Tibial nerve (tissue), 4 donors: ENCODE results near the gene GMPR2. TPM values are rescaled to one million over a fixed set of nuclear protein-coding genes. Genes with fewer than 3 reads are reported as not detected.
"Not testable (repeated sequence)": the region's sequence is repeated elsewhere in the genome, so short reads cannot be mapped to it uniquely, and the experiment has no call there.

ENCODE experiments used
- DNase-seq, 2 donors: peaks; one replicate each; pipeline ENCODE4 v3.0.0-alpha.2; 2019; ENCODE audit warnings: low spot score in 2 of 2
- H3K27ac ChIP-seq, 4 donors: fragments of 200-600 bp; sonication (generic) in 3 of 4; one replicate each; pipeline ENCODE4 v1.5.1; 2017 to 2019; ENCODE audit warnings: mild to moderate bottlenecking in 1 of 4
- H3K27me3 ChIP-seq, 2 donors: fragments of 200-600 bp; sonication (generic) in 1 of 2; one replicate each; pipeline versions ENCODE4 v1.5.1 to v1.6.0; 2017 to 2019
- H3K36me3 ChIP-seq, 3 donors: fragments of 200-600 bp; sonication (generic); one replicate each; pipeline ENCODE4 v1.5.1; 2018 to 2019
- H3K4me1 ChIP-seq, 4 donors: fragments of 200-600 bp; sonication (generic) in 3 of 4; one replicate each; pipeline ENCODE4 v1.5.1; 2017 to 2019
- H3K4me3 ChIP-seq, 4 donors: fragments of 200-600 bp; sonication (generic) in 3 of 4; one replicate each; pipeline ENCODE4 v1.5.1; 2017 to 2019; ENCODE audit warnings: mild to moderate bottlenecking in 1 of 4, moderate library complexity in 1 of 4
- H3K9me3 ChIP-seq, 4 donors: fragments of 200-600 bp; sonication (generic) in 3 of 4; one replicate each; pipeline ENCODE4 v1.5.1; 2017 to 2019
- EP300 ChIP-seq, 2 donors: sonication (generic); formaldehyde crosslinking; IDR thresholded peaks; one replicate each; pipeline ENCODE4 v1.6.1; 2017; ENCODE audit warnings: antibody characterized with exemption in 2 of 2, mild to moderate bottlenecking in 1 of 2
- POLR2A ChIP-seq, 2 donors: fragments of 450-650 bp; IDR thresholded peaks; one replicate each; pipeline ENCODE4 v1.6.1; 2017; ENCODE audit warnings: antibody characterized with exemption in 2 of 2, mild to moderate bottlenecking in 2 of 2, moderate library complexity in 2 of 2
- WGBS, 2 donors: methylation state at CpG; one replicate each; pipeline ENCODE4 v1.1.5; 2018; 5-methylcytosine and 5-hydroxymethylcytosine counted together
- total RNA-seq, 4 donors: library from RNA; depleted of rRNA; stranded (reverse); fragments of >200 nt; gene quantifications; one replicate each; pipeline ENCODE4 v1.1.0, GENCODE V29; 2016
- TF ChIP-seq, protein P1 (sequence below), 5 experiments: fragments of 200-600 bp in 3 of 5; fragments of 450-650 bp in 2 of 5; sonication (generic) in 3 of 5; IDR thresholded peaks; one replicate each; pipeline ENCODE4 v1.5.1; 2016 to 2019; ENCODE audit warnings: antibody characterized with exemption in 5 of 5, mild to moderate bottlenecking in 3 of 5, moderate library complexity in 2 of 5

Gene GMPR2
- total RNA-seq, 4 donors from 2014 or later: 46.5 to 63.4 (median 57.2) TPM

DNA sequence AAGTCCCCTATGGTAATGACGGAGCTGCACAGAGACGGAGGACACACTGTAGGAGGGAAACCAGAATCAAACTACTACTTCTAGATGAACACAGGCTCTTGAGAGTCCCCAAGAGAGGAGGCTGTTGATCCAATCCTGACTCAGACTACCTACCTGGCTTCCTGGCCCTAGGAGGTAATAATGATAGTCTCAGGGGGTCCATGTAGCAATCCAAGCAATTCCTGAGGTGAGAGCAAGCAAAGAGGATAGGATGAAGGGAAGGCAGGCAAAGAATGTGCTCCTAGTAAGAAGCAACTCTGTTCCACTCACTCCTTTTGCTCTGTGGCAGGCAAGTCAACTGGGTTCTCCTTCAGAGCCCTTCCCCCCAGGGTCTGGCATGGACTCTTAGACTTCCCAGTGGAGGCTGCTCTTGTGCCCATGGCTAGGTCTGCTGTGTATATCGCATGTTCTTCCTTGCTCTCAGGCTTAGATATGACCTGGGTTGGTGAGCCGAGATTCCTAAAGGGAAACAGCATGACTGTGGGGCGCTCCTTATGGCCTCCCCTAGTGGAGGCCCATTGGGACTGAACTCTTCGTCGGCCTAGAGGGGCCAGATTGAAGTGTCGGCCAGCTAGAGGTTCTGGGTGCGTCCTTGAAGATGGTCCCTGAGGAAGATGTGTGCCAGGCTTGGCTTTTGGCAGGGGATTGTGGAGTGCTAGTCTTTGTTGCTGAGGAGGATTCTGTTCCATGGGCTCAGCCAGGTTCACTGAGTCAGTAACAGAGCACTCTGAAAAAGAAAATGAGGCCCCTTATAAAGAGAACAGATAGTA, 7.6 kb downstream of the GMPR2 start:
- Histone ChIP-seq H3K36me3 (peaks cover 6 to 59% (median 9%) of the 10 kb centered on the region in 3 donors), H3K4me1 (peaks cover 0 to 55% (median 30%) of the 10 kb centered on the region in 4 donors), H3K9me3 (no peaks in the 10 kb centered on the region), H3K27ac (peak overlapping the region in 3 of 4 donors; percentile 27 to 100 (median 36)), H3K27me3 (no peaks in the 10 kb centered on the region), H3K4me3 (no peak overlapping the region)
- TF ChIP-seq EP300 (IDR thresholded peaks at IDR 0.05) (no peak), POLR2A (IDR thresholded peaks at IDR 0.05) (no peak)
- TF ChIP-seq, protein P1, sequence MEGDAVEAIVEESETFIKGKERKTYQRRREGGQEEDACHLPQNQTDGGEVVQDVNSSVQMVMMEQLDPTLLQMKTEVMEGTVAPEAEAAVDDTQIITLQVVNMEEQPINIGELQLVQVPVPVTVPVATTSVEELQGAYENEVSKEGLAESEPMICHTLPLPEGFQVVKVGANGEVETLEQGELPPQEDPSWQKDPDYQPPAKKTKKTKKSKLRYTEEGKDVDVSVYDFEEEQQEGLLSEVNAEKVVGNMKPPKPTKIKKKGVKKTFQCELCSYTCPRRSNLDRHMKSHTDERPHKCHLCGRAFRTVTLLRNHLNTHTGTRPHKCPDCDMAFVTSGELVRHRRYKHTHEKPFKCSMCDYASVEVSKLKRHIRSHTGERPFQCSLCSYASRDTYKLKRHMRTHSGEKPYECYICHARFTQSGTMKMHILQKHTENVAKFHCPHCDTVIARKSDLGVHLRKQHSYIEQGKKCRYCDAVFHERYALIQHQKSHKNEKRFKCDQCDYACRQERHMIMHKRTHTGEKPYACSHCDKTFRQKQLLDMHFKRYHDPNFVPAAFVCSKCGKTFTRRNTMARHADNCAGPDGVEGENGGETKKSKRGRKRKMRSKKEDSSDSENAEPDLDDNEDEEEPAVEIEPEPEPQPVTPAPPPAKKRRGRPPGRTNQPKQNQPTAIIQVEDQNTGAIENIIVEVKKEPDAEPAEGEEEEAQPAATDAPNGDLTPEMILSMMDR (IDR thresholded peaks at IDR 0.05): no peak
- DNase-seq: no peak
- WGBS, 2 donors: 87 to 89% methylated on average over 9 of the region's 9 CpGs

DNA sequence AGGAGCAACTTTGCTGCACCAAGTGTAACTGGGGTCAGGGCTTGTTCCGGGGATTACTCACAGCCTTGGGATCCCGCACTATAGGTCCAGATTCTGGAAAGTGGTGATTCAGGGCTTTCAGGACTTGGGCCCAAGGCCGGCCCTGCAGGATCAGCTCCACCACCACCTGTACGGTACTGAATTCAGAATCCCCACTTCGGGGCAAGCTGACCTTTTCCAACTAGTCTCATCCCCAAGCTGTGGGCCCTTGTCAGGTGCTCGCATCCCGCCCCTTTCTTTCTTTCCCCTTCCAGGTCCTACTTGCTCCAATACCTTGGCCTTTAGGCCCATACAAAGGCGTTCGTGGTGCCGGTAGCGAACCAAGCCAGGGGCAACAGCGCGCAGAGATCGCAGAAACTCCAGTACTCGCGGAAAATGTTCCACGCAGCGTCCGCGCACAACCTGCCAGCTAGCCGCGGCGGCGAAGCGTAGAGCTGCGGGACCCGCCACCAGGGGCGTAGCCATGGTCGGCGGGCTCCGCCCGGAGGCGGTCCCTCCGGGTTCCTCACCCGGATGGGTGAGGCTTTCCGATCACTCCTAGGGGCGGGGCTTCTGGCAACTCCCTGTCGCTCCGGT, 9.2 kb downstream of the GMPR2 start:
- peak; percentile 77 to 83 for DNase-seq
- WGBS, 2 donors: 1 to 3% methylated on average over 24 to 36 of the region's 39 CpGs
- Histone ChIP-seq H3K9me3 (no peaks in the 10 kb centered on the region), H3K27ac (peak overlapping the region; percentile 92 to 100 (median 100)), H3K4me1 (peaks cover 0 to 49% (median 30%) of the 10 kb centered on the region in 4 donors), H3K4me3 (peak overlapping the region; percentile 55 to 83 (median 76)), H3K27me3 (no peaks in the 10 kb centered on the region), H3K36me3 (peaks cover 6 to 42% (median 9%) of the 10 kb centered on the region in 3 donors)
- TF ChIP-seq EP300 (IDR thresholded peaks at IDR 0.05) (no peak), POLR2A (IDR thresholded peaks at IDR 0.05) (no peak)
- TF ChIP-seq, protein P1 (IDR thresholded peaks at IDR 0.05): peak; percentile 56 to 82 (median 80)

DNA sequence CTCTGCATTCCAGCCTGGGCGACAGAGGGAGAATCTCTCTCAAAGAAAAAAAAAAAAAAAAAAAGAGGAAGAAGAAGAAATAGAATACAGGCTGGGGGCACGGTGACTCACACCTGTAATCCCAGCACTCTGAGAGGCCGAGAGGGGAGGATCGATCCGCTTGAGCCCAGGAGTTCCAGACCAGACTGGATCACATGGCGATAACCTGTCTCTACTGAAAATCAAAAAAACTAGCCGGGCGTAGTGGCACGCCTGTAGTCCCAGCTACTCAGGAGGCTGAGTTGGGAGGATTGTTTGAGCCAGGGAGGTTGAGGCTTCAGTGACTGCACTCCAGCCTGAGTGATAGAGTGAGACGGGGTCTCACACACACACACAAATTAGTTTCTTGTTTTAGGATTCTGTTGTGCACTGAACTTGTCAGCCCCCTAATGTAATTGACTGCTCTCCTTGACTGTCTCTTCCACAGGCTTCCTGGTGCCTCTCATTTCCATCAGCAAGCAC, 10.7 kb downstream of the GMPR2 start:
- peak overlapping the region; percentile 55 to 83 (median 76) for H3K4me3 ChIP-seq
- no peaks in the 10 kb centered on the region for H3K27me3 ChIP-seq
- peaks cover 0 to 43% (median 30%) of the 10 kb centered on the region in 4 donors for H3K4me1 ChIP-seq
- DNase-seq: no peak
- H3K36me3 ChIP-seq: peaks cover 6 to 28% (median 9%) of the 10 kb centered on the region in 3 donors
- H3K9me3 ChIP-seq: no peaks in the 10 kb centered on the region
- 61 to 71% methylated on average over 10 of the region's 10 CpGs for WGBS, 2 donors
- TF ChIP-seq EP300 (IDR thresholded peaks at IDR 0.05) (no peak), POLR2A (IDR thresholded peaks at IDR 0.05) (no peak)
- TF ChIP-seq, protein P1 (IDR thresholded peaks at IDR 0.05): no peak
- H3K27ac ChIP-seq: peak overlapping the region; percentile 92 to 100 (median 100)

DNA sequence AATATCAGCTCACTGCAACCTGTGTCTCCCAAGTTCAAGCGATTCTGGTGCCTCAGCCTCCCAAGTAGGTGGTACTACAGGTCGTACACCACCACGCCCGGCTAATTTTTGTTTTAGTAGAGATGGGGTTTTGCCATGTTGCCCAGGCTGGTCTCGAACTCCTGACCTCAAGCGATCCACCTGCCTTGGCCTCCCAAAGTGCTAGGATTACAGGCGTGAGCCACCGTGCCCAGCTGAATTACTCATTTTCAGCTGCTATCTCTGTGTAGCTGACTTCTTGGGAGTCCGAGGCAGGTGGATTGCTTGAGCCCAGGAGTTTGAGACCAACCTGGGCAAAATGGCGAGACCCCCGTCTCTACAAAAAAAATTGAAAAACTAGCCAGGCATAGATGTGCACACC, 12.6 kb downstream of the GMPR2 start:
- H3K27me3 ChIP-seq, H3K27ac ChIP-seq, H3K9me3 ChIP-seq, DNase-seq, H3K4me3 ChIP-seq: not testable (repeated sequence)
- Histone ChIP-seq H3K4me1 (peaks cover 0 to 23% (median 21%) of the 10 kb centered on the region in 4 donors), H3K36me3 (peaks cover 3 to 18% (median 4%) of the 10 kb centered on the region in 3 donors)
- WGBS, 2 donors: 85 to 93% methylated on average over 11 of the region's 11 CpGs

DNA sequence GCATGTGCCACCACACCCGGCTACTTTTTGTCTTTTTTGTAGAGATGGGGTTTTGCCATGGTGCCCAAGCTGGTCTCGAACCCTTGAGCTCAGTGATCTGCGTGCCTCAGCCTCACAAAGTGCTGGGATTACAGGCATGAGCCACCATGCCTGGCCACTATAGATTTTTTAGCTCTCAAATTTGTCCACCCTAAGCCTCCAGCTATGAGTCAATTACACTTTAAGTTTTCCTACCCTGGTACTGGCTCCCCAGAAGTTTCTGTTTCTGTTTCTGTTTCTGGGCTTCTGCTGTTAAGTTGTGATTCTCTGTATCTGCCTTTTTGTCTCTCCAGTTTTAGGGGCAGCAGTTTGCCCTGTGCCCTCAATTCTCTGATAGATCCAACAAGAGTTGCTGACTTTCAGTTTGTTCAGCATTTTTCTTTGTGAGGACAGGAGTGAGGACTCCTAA, 14.1 kb downstream of the GMPR2 start:
- no peak for DNase-seq
- Histone ChIP-seq H3K36me3 (peaks cover 0 to 15% (median 0%) of the 10 kb centered on the region in 3 donors), H3K4me1 (peaks cover 0 to 9% (median 7%) of the 10 kb centered on the region in 4 donors), H3K27ac (peak overlapping the region in 1 of 4 donors; percentile 28), H3K4me3 (no peak overlapping the region), H3K27me3 (no peaks in the 10 kb centered on the region), H3K9me3 (no peaks in the 10 kb centered on the region)
- TF ChIP-seq, protein P1 (IDR thresholded peaks at IDR 0.05): no peak
- TF ChIP-seq POLR2A (IDR thresholded peaks at IDR 0.05): no peak
- TF ChIP-seq EP300 (IDR thresholded peaks at IDR 0.05): no peak
- 78 to 88% methylated on average over 3 of the region's 3 CpGs for WGBS, 2 donors
